OCI-LY7 (cell line): ENCODE results near the gene ZNF649. TPM values are rescaled to one million over a fixed set of nuclear protein-coding genes. Genes with fewer than 3 reads are reported as not detected.

ENCODE experiments used
- BruUV-seq: library from RNA; stranded (reverse); fragments of 400-500 nt; replicated peaks from 2 replicates; lab custom pipeline; 2021; lab: Mats Ljungman, UMichigan
- CTCF ChIA-PET: fragments of 300-600 bp; sonication (Branson Sonifier 250); formaldehyde crosslinking; loops from one replicate; lab custom pipeline; 2022; ENCODE audit warnings: antibody characterized with exemption; ENCODE audit not compliant: unreplicated experiment; lab: Charles Lee
- POLR2A ChIA-PET: fragments of 300-600 bp; sonication (Branson Sonifier 250); formaldehyde crosslinking; loops from one replicate; lab custom pipeline; 2022; ENCODE audit warnings: antibody characterized with exemption; lab: Charles Lee
- DNase-seq: peaks from one replicate; pipeline ENCODE4 v3.0.0-alpha.2; 2015; ENCODE audit warnings: low spot score
- H2AFZ ChIP-seq: fragments of 200-600 bp; sonication (generic), shearing (Covaris generic); 2 replicates; pipeline ENCODE4 v1.6.1; 2014; ENCODE audit warnings: mild to moderate bottlenecking, antibody characterized with exemption, low read length, moderate library complexity
- H3K27ac ChIP-seq: fragments of 200-600 bp; sonication (generic); 2 replicates; pipeline ENCODE4 v1.5.1; 2014; ENCODE audit warnings: mixed run types, low read depth, mild to moderate bottlenecking, moderate library complexity, low read length, inconsistent platforms; ENCODE audit not compliant: poor library complexity, severe bottlenecking
- H3K36me3 ChIP-seq: fragments of 200-600 bp; sonication (generic); 2 replicates; pipeline ENCODE4 v1.6.1; 2014; ENCODE audit warnings: mild to moderate bottlenecking, antibody characterized with exemption, low read length, moderate library complexity, mixed read lengths; ENCODE audit not compliant: insufficient read depth
- H3K4me1 ChIP-seq: fragments of 200-600 bp; sonication (generic); 2 replicates; pipeline ENCODE4 v1.5.1; 2014; ENCODE audit warnings: mild to moderate bottlenecking, low read length; ENCODE audit not compliant: insufficient read depth, poor library complexity, severe bottlenecking
- H3K4me2 ChIP-seq: fragments of 200-600 bp; sonication (generic); 2 replicates; pipeline ENCODE4 v1.6.1; 2014; ENCODE audit warnings: mild to moderate bottlenecking, low read length
- H3K4me3 ChIP-seq: fragments of 200-600 bp; sonication (generic); 2 replicates; pipeline ENCODE4 v1.5.1; 2014; ENCODE audit warnings: mild to moderate bottlenecking, low read depth, low read length; ENCODE audit not compliant: poor library complexity, severe bottlenecking
- H3K79me2 ChIP-seq: fragments of 200-600 bp; sonication (generic); 2 replicates; pipeline ENCODE4 v1.6.1; 2016; ENCODE audit warnings: low read depth, mild to moderate bottlenecking, low read length, moderate library complexity, mixed read lengths; ENCODE audit not compliant: insufficient read depth
- H3K9me2 ChIP-seq: fragments of 200-600 bp; sonication (generic); 2 replicates; pipeline ENCODE4 v1.6.1; 2016; ENCODE audit warnings: mild to moderate bottlenecking, low read length, mixed read lengths; ENCODE audit not compliant: insufficient read depth
- H3K9me3 ChIP-seq: fragments of 200-600 bp; sonication (generic); 2 replicates; pipeline ENCODE4 v1.6.1; 2014; ENCODE audit warnings: mild to moderate bottlenecking, mixed run types, low read length, mixed read lengths
- H4K20me1 ChIP-seq: fragments of 200-600 bp; sonication (generic); 2 replicates; pipeline ENCODE4 v1.6.1; 2014; ENCODE audit warnings: mild to moderate bottlenecking, antibody characterized with exemption, low read length, moderate library complexity, mixed read lengths; ENCODE audit not compliant: insufficient read depth
- CTCF ChIP-seq: fragments of 200-600 bp; sonication (generic); conservative IDR thresholded peaks from 2 replicates; pipeline ENCODE4 v1.5.1; 2014; ENCODE audit warnings: mild to moderate bottlenecking, antibody characterized with exemption, low read length, moderate library complexity, mixed read lengths
- EZH2phosphoT487 ChIP-seq: fragments of 200-600 bp; sonication (generic); IDR thresholded peaks from 2 replicates; pipeline ENCODE4 v1.6.1; 2018; ENCODE audit warnings: low read depth, borderline replicate concordance, mild to moderate bottlenecking, mixed run types, antibody characterized with exemption, low read length, moderate library complexity, mixed read lengths
- intact Hi-C: fragments of 100-400 bp; cut with micrococcal nuclease; formaldehyde crosslinking; loops from one replicate; pipeline ENCODE4 v1.10.0; 2022; ENCODE audit not compliant: unreplicated experiment
- total RNA-seq, 2 experiments: library from RNA; depleted of rRNA in 1 of 2; stranded (reverse); fragments of >200 nt in 1 of 2; shearing (Covaris generic) in 1 of 2; gene quantifications; 2 replicates each; pipeline ENCODE4 v1.2.3, GENCODE V29; 2014 to 2022

Gene ZNF649
- total RNA-seq, 2 experiments from 2014 or later, result 2.4 to 5.9 TPM

- no peaks in the 10 kb centered on the region for H3K9me2 ChIP-seq
- BruUV-seq, result no TSS peak
- H3K4me1 ChIP-seq, result no peaks in the 10 kb centered on the region
- TF ChIP-seq CTCF (no peak), EZH2phosphoT487 (no peak)
- H3K79me2 ChIP-seq, result no peaks in the 10 kb centered on the region
- H3K4me2 ChIP-seq, result no peak overlapping the region
- ChIA-PET CTCF (no interaction called here), POLR2A (no interaction called here)
- 0 out of 2 replicates have a peak, but pooled peaks cover 14% of the 10 kb centered on the region for H3K9me3 ChIP-seq
- no peaks in the 10 kb centered on the region for H4K20me1 ChIP-seq
- DNase-seq, result no peak
- peaks cover 54% of the 10 kb centered on the region for H3K36me3 ChIP-seq
- H3K27ac ChIP-seq, result no peak overlapping the region
- no peak overlapping the region for H3K4me3 ChIP-seq
- intact Hi-C loops, result no loop called here
- no peak overlapping the region for H2AFZ ChIP-seq
Measured at GRCh38 chr19:51931921-51932320, 27.1 kb upstream of the ZNF649 start.

GRCh38 chr19:51927859-51928258 is 23.0 kb upstream of the ZNF649 start:
- Histone ChIP-seq H3K4me3 (peak overlapping the region; percentile 75), H3K79me2 (no peaks in the 10 kb centered on the region), H4K20me1 (no peaks in the 10 kb centered on the region), H3K4me2 (peak overlapping the region; percentile 59), H3K36me3 (peaks cover 28% of the 10 kb centered on the region), H3K4me1 (no peaks in the 10 kb centered on the region), H3K9me2 (no peaks in the 10 kb centered on the region), H3K27ac (no peak overlapping the region), H2AFZ (peak overlapping the region; percentile 81; the same call in 1 of the 2 replicates), H3K9me3 (peaks cover 26% of the 10 kb centered on the region)
- TF ChIP-seq EZH2phosphoT487 (no peak), CTCF (no peak)
- BruUV-seq, result no TSS peak
- intact Hi-C loops, result loop anchor here (1.0 to 10.0 kb wide), 2 partner anchors 58 to 307 kb away; partner anchors contain the start of gene ZNF350
- ChIA-PET POLR2A (no interaction called here), CTCF (no interaction called here)
- DNase-seq, result no peak

- TF ChIP-seq EZH2phosphoT487 (no peak), CTCF (peak; percentile 32; the same call in 1 of the 2 replicates)
- Histone ChIP-seq H3K4me2 (peak within 1 kb of the TSS; percentile 59), H3K27ac (peak within 1 kb of the TSS; percentile 48), H3K9me2 (no peaks in the 10 kb centered on the region), H3K4me1 (no peaks in the 10 kb centered on the region), H2AFZ (peak within 1 kb of the TSS; percentile 81), H4K20me1 (no peaks in the 10 kb centered on the region), H3K9me3 (peaks cover 31% of the 10 kb centered on the region), H3K36me3 (peaks cover 20% of the 10 kb centered on the region), H3K4me3 (peak within 1 kb of the TSS; percentile 75), H3K79me2 (no peaks in the 10 kb centered on the region)
- intact Hi-C loops, result loop anchor here (1.0 to 10.0 kb wide), 2 partner anchors 59 to 308 kb away; partner anchors contain the start of gene ZNF350
- BruUV-seq, result no TSS peak
- peak; percentile 87 for DNase-seq
- POLR2A ChIA-PET, result no interaction called here
- CTCF ChIA-PET, result no interaction called here
Measured at GRCh38 chr19:51926784-51927741, 22.2 kb upstream of the ZNF649 start, which contains the start of gene ZNF613. Gene ZNF613 (plus strand): TSS chr19:51927472. CDS start chr19:51936221, 8,749 bp downstream.
